ENCODE measurements around the gene SCML1. TPM values are rescaled to one million over a fixed set of nuclear protein-coding genes. Genes with fewer than 3 reads are reported as not detected.

SCML1 gene
- total RNA-seq, 1 experiment from 2014 or later = 7.0 TPM

GRCh38 chrX:17689971-17690409, 47.3 kb upstream of the SCML1 start:
- Histone ChIP-seq H3K9me3 (ENCODE audit: control insufficient read depth, insufficient read depth, low read depth, low read length) (no peaks in the 10 kb centered on the region), H3K4me1 (ENCODE audit: control insufficient read depth, insufficient read depth, low read length) (no peaks in the 10 kb centered on the region), H3K27me3 (ENCODE audit: control insufficient read depth, insufficient read depth, low read length) (no peaks in the 10 kb centered on the region), H3K36me3 (ENCODE audit: control insufficient read depth, insufficient read depth, low read length) (no peaks in the 10 kb centered on the region), H3K4me3 (ENCODE audit: low read depth in 2 of 2, low read length in 2 of 2) (no peak overlapping the region), H3K27ac (ENCODE audit: low read length) (no peak overlapping the region)
- no TSS peak for BruUV-seq (replicated peaks)
- in situ Hi-C loops (cut with HindIII; ENCODE audit: low pct_unique_long_range_greater_than_20kb, low sequenced_read_pairs) = no loop called here
- TF ChIP-seq CTCF (IDR thresholded peaks at IDR 0.05) (peak; percentile 69), TCF7L2 (IDR thresholded peaks at IDR 0.05; ENCODE audit: low read depth, low read length) (no peak), REST (IDR thresholded peaks at IDR 0.05; ENCODE audit: insufficient read depth in 1 of 2, low read depth in 2 of 2, low read length in 1 of 2) (no peak)
- ATAC-seq (peak; percentile 69; the same call in 1 of the 2 replicates), DNase-seq (ENCODE audit: low read depth, low spot score) (peak; percentile 4)
- CTCF ChIA-PET = no interaction called here
- intact Hi-C loops (cut with micrococcal nuclease; ENCODE audit: unreplicated experiment) = loop anchor here (5.0 kb wide), 1 partner anchor 448 kb away; no protein-coding TSS in a partner anchor
- POLR2A ChIA-PET = no interaction called here

GRCh38 chrX:17692709-17693346, 44.5 kb upstream of the SCML1 start:
- no TSS peak for BruUV-seq (replicated peaks)
- Histone ChIP-seq H3K9me3 (ENCODE audit: control insufficient read depth, insufficient read depth, low read depth, low read length) (no peaks in the 10 kb centered on the region), H3K27me3 (ENCODE audit: control insufficient read depth, insufficient read depth, low read length) (no peaks in the 10 kb centered on the region), H3K4me1 (ENCODE audit: control insufficient read depth, insufficient read depth, low read length) (no peaks in the 10 kb centered on the region), H3K36me3 (ENCODE audit: control insufficient read depth, insufficient read depth, low read length) (no peaks in the 10 kb centered on the region), H3K27ac (ENCODE audit: low read length) (no peak overlapping the region), H3K4me3 (ENCODE audit: low read depth in 2 of 2, low read length in 2 of 2) (no peak overlapping the region)
- TF ChIP-seq CTCF (IDR thresholded peaks at IDR 0.05) (no peak), REST (IDR thresholded peaks at IDR 0.05; ENCODE audit: insufficient read depth in 1 of 2, low read depth in 2 of 2, low read length in 1 of 2) (no peak), TCF7L2 (IDR thresholded peaks at IDR 0.05; ENCODE audit: low read depth, low read length) (no peak), SIN3A (IDR thresholded peaks at IDR 0.05; ENCODE audit: borderline replicate concordance, insufficient read depth, low read depth, low read length) (no peak), POLR2AphosphoS5 (IDR thresholded peaks at IDR 0.05; ENCODE audit: low read depth, low read length) (no peak)
- in situ Hi-C loops (cut with HindIII; ENCODE audit: low pct_unique_long_range_greater_than_20kb, low sequenced_read_pairs) (no loop called here), intact Hi-C loops (cut with micrococcal nuclease; ENCODE audit: unreplicated experiment) (loop anchor here (5.0 kb wide), 1 partner anchor 451 kb away; no protein-coding TSS in a partner anchor)
- DNase-seq (ENCODE audit: low read depth, low spot score) (no peak), ATAC-seq (no peak)
- ChIA-PET CTCF (no interaction called here), POLR2A (no interaction called here)

Data from Panc1 (cell line).